NCI-H128 (cell line): ENCODE measurements around the gene TRIM34.
"Not testable (repeated sequence)": the region's sequence is repeated elsewhere in the genome, so short reads cannot be mapped to it uniquely, and the experiment has no call there.

Source experiments
- DNase-seq: peaks from one replicate; lab custom pipeline; 2025; ENCODE audit not compliant: unreplicated experiment; lab: John Stamatoyannopoulos, UW

TRIM34 gene

GRCh38 chr11:5684036-5684645, 59.3 kb downstream of the TRIM34 start:
- DNase-seq, result no peak

DNA sequence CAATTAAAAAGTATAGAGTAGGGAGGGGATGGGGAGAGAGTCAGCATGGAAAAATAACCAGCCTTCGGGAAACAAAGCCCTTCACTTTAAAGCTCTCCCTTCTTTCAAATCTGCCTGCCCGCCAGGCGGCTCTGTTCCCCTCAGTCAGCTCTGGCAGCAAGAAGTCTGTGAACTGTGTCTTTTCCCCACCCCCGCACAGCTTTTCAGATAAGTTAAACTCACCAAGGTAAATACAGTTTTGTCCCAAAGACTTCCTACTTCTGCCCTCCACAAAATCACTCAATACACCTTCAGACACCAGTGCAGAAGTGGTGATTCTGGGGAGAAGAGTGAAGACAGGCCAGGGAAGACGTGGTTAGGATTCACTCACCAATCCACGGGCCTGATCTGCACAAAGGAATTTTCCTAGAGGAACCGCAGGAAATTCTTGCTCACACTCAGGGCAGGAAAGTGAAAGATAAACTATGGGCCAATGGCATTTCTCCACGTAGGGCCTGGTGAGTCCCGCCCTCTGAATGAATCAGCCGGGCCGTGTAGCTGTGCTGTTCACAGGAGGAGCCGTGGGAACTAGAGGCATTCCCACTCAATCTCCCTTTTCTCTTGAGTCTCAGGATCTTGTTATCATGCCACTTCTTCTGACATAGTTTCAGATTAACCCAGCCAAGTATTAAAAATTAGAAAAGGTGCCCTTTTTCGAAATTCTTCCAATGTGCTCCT, 60.0 kb downstream of the TRIM34 start, which contains the start of gene TRIM5:
Gene TRIM5 (minus strand): TSS at position 429 of the 717 bp plus-strand sequence. CDS start 4,897 bp downstream, outside the sequence.
- no peak for DNase-seq

DNA sequence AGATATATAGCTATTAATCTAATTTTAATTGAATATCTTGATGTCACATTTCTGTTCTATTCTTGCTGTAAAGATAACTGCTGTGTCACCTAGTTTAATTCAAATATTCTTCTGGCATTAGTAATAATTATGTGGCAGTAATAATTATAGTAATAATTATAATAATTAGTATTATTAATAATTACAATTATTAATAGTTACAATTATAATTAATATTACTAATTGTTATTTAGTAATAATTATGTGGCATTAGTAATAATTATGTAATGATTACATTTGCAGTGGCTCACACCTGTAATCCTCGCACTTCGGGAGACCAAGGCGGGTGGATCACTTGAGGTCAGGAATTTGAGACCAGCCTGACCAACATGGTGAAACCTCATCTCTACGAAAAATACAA, 61.6 kb downstream of the TRIM34 start:
- DNase-seq, result no peak

DNA sequence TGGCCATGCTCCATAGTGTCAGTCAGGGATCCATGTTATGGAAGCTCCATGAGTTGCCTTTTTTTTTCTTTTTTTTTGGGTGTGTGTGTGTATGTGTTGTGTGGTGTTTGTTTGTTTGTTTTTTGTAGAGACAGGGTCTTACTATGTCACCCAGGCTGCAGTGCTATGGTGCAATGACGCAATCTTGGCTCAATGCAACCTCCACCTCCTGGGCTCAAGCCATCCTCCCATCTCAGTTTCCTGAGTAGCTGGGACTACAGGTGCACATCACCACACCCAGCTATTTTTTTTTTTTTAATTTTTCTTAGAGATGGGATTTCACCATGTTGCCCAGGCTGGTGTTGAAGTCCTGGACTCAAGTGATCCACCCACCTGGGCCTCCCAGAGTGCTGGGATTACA, 63.7 kb downstream of the TRIM34 start:
- no peak for DNase-seq

DNA sequence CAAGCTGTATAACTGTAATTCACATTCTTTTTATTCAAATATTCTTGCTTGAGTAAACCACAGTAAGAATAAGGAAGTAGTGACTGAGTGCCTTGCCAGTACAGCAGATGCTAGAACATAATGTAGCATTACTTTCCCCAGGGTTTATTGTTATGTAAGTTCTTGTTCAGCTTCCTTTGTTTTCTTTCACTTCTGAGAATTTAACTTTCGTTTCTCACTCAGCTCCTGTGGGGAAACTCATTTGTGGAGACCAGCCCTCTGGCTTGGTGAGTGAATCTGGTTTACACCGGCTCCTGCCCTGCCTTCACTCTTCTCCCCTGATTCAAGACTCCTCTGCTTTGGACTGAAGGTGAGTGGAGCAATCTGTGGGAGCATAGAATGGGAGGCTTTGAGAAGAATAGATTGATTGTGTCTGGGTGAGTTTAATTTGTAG, 64.8 kb downstream of the TRIM34 start, which contains the start of gene TRIM22:
Gene TRIM22 (plus strand): TSS at position 240 of the 433 bp plus-strand sequence. CDS start 6,443 bp downstream, outside the sequence.
- no peak for DNase-seq

- DNase-seq, result no peak
Observed at GRCh38 chr11:5690216-5690615, 65.4 kb downstream of the TRIM34 start.

DNA sequence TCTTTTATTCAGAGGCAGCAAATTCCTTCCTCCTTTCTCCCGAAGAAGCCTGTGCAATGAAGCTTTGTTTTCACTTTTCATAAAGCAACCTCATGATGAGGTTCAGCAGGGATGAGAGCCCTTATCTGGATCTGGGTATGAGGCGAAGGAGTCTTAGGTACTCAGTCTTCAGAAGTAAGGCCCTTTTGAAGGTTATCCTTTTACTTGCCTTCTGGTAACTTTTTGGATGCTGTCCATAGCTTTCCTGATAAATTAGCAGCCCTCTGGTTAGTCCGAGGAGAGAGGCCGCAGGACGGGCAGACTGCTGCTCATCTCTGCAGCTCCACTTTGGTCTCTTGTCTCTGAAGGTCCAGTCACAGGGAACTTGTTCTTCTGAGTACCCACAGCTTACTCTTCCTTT, 65.9 kb downstream of the TRIM34 start:
- no peak for DNase-seq

DNA sequence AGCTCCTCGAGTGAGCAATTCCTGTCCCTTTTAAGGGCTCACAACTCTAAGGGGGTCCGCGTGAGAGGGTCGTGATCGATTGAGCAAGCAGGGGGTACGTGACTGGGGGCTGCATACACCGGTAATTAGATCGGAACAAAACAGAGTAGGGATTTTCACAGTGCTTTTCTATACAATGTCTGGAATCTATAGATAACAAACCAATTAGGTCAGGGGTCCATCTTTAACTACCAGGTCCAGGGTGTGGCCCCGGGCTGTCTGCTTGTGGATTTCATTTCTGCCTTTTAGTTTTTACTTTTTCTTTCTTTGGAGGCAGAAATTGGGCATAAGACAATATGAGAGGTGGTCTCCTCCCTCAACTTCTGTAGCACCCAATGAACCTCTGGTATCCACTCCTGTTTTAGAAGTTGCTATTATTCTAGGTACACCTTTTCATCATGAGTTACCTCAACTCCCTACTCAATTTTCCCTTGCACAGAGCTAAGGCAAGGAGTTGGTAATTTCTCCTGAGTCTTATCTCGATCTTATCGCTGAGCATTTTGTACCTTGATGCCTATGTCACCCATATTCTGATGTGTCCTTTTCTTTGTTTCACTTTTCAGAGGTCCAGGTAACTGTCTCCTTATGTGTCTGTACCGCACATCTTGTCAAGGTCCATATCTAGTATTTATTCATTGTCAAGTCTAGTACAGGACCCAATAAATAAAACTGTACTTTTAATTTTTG, 66.6 kb downstream of the TRIM34 start:
- not testable (repeated sequence) for DNase-seq

DNA sequence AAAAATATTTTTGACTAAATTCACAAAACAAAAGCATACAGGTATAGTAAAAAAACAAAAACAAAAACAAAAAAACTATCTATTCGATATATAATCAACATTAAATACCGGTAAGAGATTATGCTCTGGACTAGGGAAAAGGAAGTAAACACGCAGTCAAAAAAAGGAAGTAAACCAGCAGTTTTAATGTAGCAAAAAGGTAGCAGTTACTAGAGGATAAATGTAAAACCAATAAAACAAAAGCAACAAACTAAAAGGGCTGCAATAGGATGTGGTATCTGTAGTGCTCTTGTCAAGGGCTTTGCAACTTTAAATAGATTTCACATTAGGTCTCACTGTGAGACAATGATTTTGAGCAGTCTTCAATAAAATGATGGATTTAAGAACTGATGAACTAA, 67.2 kb downstream of the TRIM34 start:
- no peak for DNase-seq
